ENCODE data around the gene IFNL1. TPM values are rescaled to one million over a fixed set of nuclear protein-coding genes. Genes with fewer than 3 reads are reported as not detected.
A peak's percentile ranks its signal among the peaks of the same experiment; 100 is the strongest.

Gene IFNL1
- total RNA-seq, 2 donors from 2014 or later: not detected

- ATAC-seq (peak; percentile 96 to 97), DNase-seq (peak; percentile 99)
- intact Hi-C loops (cut with DNase I): no loop called here
These were observed 45.8 kb downstream of the IFNL1 start, which contains the start of gene SAMD4B for GRCh38 chr19:39341719-39342604. Gene SAMD4B, plus strand, starts transcription at chr19:39342421. Its CDS starts 14,473 bp downstream, at chr19:39356894.

GRCh38 chr19:39342647-39343305 lies 46.6 kb downstream of the IFNL1 start:
- DNase-seq (peak; percentile 36), ATAC-seq (no peak)
- intact Hi-C loops (cut with DNase I): loop anchor here in 1 of 2 donors (1.0 kb wide), 1 partner anchor 48 kb away; no protein-coding TSS in a partner anchor

GRCh38 chr19:39345956-39346355 lies 49.7 kb downstream of the IFNL1 start:
- ATAC-seq (no peak), DNase-seq (no peak)
- intact Hi-C loops (cut with DNase I): no loop called here

- ATAC-seq (peak; percentile 38), DNase-seq (no peak)
- intact Hi-C loops (cut with DNase I): no loop called here
These were observed 51.3 kb downstream of the IFNL1 start for GRCh38 chr19:39347332-39348164.

Other genes with a start within 250 kb of the IFNL1 start
- gene ACP7, start 212.0 kb upstream of the IFNL1 start, total RNA-seq: not detected
- 10 to 100 TPM; 15.8 to 17.2 TPM for gene PAK4, start 170.6 kb upstream of the IFNL1 start, total RNA-seq
- not detected for gene NCCRP1, start 99.4 kb upstream of the IFNL1 start, total RNA-seq
- gene SYCN, start 92.1 kb upstream of the IFNL1 start, total RNA-seq: not detected
- gene IFNL3, start 51.4 kb upstream of the IFNL1 start, total RNA-seq: not detected
- gene IFNL4, start 47.6 kb upstream of the IFNL1 start, total RNA-seq: not detected
- not detected for gene IFNL2, start 28.0 kb upstream of the IFNL1 start, total RNA-seq
- 1 to 10 TPM in 1 of 2 donors, under 1 TPM in 1; 0.55 to 1.4 TPM for gene LRFN1, start 24.5 kb downstream of the IFNL1 start, total RNA-seq
- 10 to 100 TPM; 29.6 to 43.8 TPM for gene GMFG, start 39.6 kb downstream of the IFNL1 start, total RNA-seq
- 10 to 100 TPM; 44.5 to 72.2 TPM for gene SAMD4B, start 46.0 kb downstream of the IFNL1 start, total RNA-seq
- 10 to 100 TPM; 34.5 to 38.4 TPM for gene PAF1, start 94.7 kb downstream of the IFNL1 start, total RNA-seq
- 10 to 100 TPM; 21.3 to 25.1 TPM for gene MED29, start 95.0 kb downstream of the IFNL1 start, total RNA-seq
- gene ZFP36, start 110.4 kb downstream of the IFNL1 start, total RNA-seq: 100 to 1,000 TPM in 1 of 2 donors, 10 to 100 TPM in 1; 93.5 to 156 TPM
- gene PLEKHG2, start 116.3 kb downstream of the IFNL1 start, total RNA-seq: 10 to 100 TPM; 13.7 to 28.0 TPM
- 1,000 to 10,000 TPM; 1,273 to 1,597 TPM for gene RPS16, start 139.5 kb downstream of the IFNL1 start, total RNA-seq
- 10 to 100 TPM; 61.1 to 70.1 TPM for gene SUPT5H, start 149.2 kb downstream of the IFNL1 start, total RNA-seq
- 10 to 100 TPM; 60.3 to 71.2 TPM for gene TIMM50, start 184.4 kb downstream of the IFNL1 start, total RNA-seq
- gene DLL3, start 202.5 kb downstream of the IFNL1 start, total RNA-seq: not detected
- not detected for gene SELENOV, start 218.7 kb downstream of the IFNL1 start, total RNA-seq
- gene EID2B, start 236.4 kb downstream of the IFNL1 start, total RNA-seq: 1 to 10 TPM; 2.3 to 2.4 TPM
- gene EID2, start 243.8 kb downstream of the IFNL1 start, total RNA-seq: 10 to 100 TPM; 11.0 to 14.8 TPM

Measured in left cardiac atrium (tissue), 4 donors.